Thoracic aorta (tissue), 2 donors: Measurements from ENCODE around the gene CDKN2A. TPM values are rescaled to one million over a fixed set of nuclear protein-coding genes. Genes with fewer than 3 reads are reported as not detected.

Experiments used
- ATAC-seq: fragments of 150-250 bp; one replicate; pipeline ENCODE4 v1.8.0; 2017; ENCODE audit warnings: low read depth; ENCODE audit not compliant: insufficient number of reproducible peaks, low FRiP score
- DNase-seq: peaks from one replicate; pipeline ENCODE4 v3.0.0-alpha.2; 2020; ENCODE audit warnings: low spot score
- H3K27ac ChIP-seq, 2 donors: fragments of 200-600 bp; sonication (generic); 1 replicate in 1 of 2; 2 replicates in 1 of 2; pipeline ENCODE4 v1.5.1; 2016; ENCODE audit warnings: mild to moderate bottlenecking in 2 of 2, moderate library complexity in 2 of 2
- H3K27me3 ChIP-seq: fragments of 200-600 bp; sonication (generic); replicated peaks from 2 replicates; pipeline ENCODE4 v1.6.0; 2016; ENCODE audit warnings: mild to moderate bottlenecking; ENCODE audit not compliant: insufficient read depth
- H3K36me3 ChIP-seq: fragments of 200-600 bp; sonication (generic); one replicate; pipeline ENCODE4 v1.5.1; 2016
- H3K4me1 ChIP-seq, 2 donors: fragments of 200-600 bp; sonication (generic); 1 replicate in 1 of 2; 2 replicates in 1 of 2; pipeline versions ENCODE4 v1.5.1 to v1.6.0; 2016; ENCODE audit warnings: low read depth in 2 of 2, mild to moderate bottlenecking in 1 of 2; ENCODE audit not compliant: control insufficient read depth in 1 of 2
- H3K4me3 ChIP-seq: fragments of 200-600 bp; sonication (generic); 2 replicates; pipeline ENCODE4 v1.5.1; 2016; ENCODE audit warnings: mild to moderate bottlenecking
- H3K9me3 ChIP-seq: fragments of 200-600 bp; sonication (generic); 2 replicates; pipeline ENCODE4 v1.5.1; 2016
- total RNA-seq, 2 donors: library from RNA; depleted of rRNA; stranded (reverse); fragments of >200 nt; gene quantifications; one replicate each; pipeline versions ENCODE4 v1.1.0 to v1.2.3, GENCODE V29; 2016
- TF ChIP-seq, protein P1 (sequence below): fragments of 200-600 bp; sonication (generic); IDR thresholded peaks from one replicate; pipeline ENCODE4 v1.5.1; 2019; ENCODE audit warnings: antibody characterized with exemption

The CDKN2A gene
- total RNA-seq, 2 donors from 2014 or later, result 4.1 to 10.3 TPM

GRCh38 chr9:21969951-21970799 lies 24.0 kb downstream of the CDKN2A start:
- TF ChIP-seq, protein P1, sequence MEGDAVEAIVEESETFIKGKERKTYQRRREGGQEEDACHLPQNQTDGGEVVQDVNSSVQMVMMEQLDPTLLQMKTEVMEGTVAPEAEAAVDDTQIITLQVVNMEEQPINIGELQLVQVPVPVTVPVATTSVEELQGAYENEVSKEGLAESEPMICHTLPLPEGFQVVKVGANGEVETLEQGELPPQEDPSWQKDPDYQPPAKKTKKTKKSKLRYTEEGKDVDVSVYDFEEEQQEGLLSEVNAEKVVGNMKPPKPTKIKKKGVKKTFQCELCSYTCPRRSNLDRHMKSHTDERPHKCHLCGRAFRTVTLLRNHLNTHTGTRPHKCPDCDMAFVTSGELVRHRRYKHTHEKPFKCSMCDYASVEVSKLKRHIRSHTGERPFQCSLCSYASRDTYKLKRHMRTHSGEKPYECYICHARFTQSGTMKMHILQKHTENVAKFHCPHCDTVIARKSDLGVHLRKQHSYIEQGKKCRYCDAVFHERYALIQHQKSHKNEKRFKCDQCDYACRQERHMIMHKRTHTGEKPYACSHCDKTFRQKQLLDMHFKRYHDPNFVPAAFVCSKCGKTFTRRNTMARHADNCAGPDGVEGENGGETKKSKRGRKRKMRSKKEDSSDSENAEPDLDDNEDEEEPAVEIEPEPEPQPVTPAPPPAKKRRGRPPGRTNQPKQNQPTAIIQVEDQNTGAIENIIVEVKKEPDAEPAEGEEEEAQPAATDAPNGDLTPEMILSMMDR, result no peak
- peaks cover 68% of the 10 kb centered on the region for H3K27me3 ChIP-seq
- ATAC-seq, result no peak

GRCh38 chr9:21969011-21969940 lies 24.9 kb downstream of the CDKN2A start:
- H3K4me3 ChIP-seq, result no peak overlapping the region
- H3K4me1 ChIP-seq, result peaks cover 11 to 19% of the 10 kb centered on the region in 2 donors
- H3K36me3 ChIP-seq, result no peaks in the 10 kb centered on the region
- ATAC-seq (no peak), DNase-seq (no peak)
- TF ChIP-seq, protein P1, result no peak
- peaks cover 65% of the 10 kb centered on the region for H3K27me3 ChIP-seq
- no peaks in the 10 kb centered on the region for H3K9me3 ChIP-seq
- no peak overlapping the region for H3K27ac ChIP-seq

More at GRCh38 chr9:21969951-21970799, 24.0 kb downstream of the CDKN2A start:
- Histone ChIP-seq H3K9me3 (no peaks in the 10 kb centered on the region), H3K4me1 (peaks cover 14 to 23% of the 10 kb centered on the region in 2 donors), H3K36me3 (no peaks in the 10 kb centered on the region), H3K27ac (no peak overlapping the region), H3K4me3 (no peak overlapping the region)
- DNase-seq, result no peak

- peaks cover 11 to 18% of the 10 kb centered on the region in 2 donors for H3K4me1 ChIP-seq
- no peak overlapping the region for H3K27ac ChIP-seq
- TF ChIP-seq, protein P1, result no peak
- H3K27me3 ChIP-seq, result peaks cover 57% of the 10 kb centered on the region
- no peaks in the 10 kb centered on the region for H3K9me3 ChIP-seq
- no peak for ATAC-seq
- H3K4me3 ChIP-seq, result peak overlapping the region; percentile 35
- no peaks in the 10 kb centered on the region for H3K36me3 ChIP-seq
- DNase-seq, result no peak
These were observed 25.7 kb downstream of the CDKN2A start for GRCh38 chr9:21968331-21969010.

GRCh38 chr9:21967702-21968101 lies 26.5 kb downstream of the CDKN2A start:
- ATAC-seq, result no peak
- peaks cover 52% of the 10 kb centered on the region for H3K27me3 ChIP-seq

More at GRCh38 chr9:21967702-21968101, 26.5 kb downstream of the CDKN2A start:
- DNase-seq, result no peak
- no peak overlapping the region for H3K4me3 ChIP-seq
- no peaks in the 10 kb centered on the region for H3K9me3 ChIP-seq
- no peaks in the 10 kb centered on the region for H3K36me3 ChIP-seq
- peaks cover 11 to 18% of the 10 kb centered on the region in 2 donors for H3K4me1 ChIP-seq
- no peak overlapping the region for H3K27ac ChIP-seq
- TF ChIP-seq, protein P1, result no peak
